ENCODE results near the gene SMIM28. TPM values are rescaled to one million over a fixed set of nuclear protein-coding genes. Genes with fewer than 3 reads are reported as not detected.
"Not testable (repeated sequence)": the region's sequence is repeated elsewhere in the genome, so short reads cannot be mapped to it uniquely, and the experiment has no call there.

SMIM28 gene
- total and polyA plus RNA-seq, 12 donors: not detected

GRCh38 chr6:138357928-138358327 lies 19.8 kb upstream of the SMIM28 start:
- TF ChIP-seq CTCF (IDR thresholded peaks at IDR 0.05): no peak
- WGBS, 2 donors: 93 to 96% methylated on average over 1 of the region's 1 CpG
- intact Hi-C loops (cut with DNase I): no loop called here

DNA sequence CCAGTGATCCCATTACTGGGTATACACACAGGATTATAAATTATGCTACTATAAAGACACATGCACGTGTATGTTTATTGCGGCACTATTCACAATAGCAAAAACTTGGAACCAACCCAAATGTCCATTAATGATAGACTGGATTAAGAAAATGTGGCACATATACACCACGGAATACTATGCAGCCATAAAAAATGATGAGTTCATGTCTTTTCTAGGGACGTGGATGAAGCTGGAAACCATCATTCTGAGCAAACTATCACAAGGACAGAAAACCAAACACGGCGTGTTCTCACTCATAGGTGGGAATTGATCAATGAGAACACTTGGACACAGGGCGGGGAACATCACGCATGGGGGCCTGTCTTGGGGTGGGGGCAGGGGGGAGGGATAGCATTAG lies 9.0 kb upstream of the SMIM28 start:
- ATAC-seq; H3K27ac ChIP-seq; H3K27me3 ChIP-seq; H3K9me3 ChIP-seq; DNase-seq; intact Hi-C loops (cut with DNase I); H3K36me3 ChIP-seq; H3K4me3 ChIP-seq: not testable (repeated sequence)
- peaks cover 0 to 19% (median 0%) of the 10 kb centered on the region in 9 donors for H3K4me1 ChIP-seq
- 95 to 96% methylated on average over 8 of the region's 8 CpGs for WGBS, 2 donors

More at GRCh38 chr6:138357928-138358327, 19.8 kb upstream of the SMIM28 start:
- Histone ChIP-seq H3K4me1 (no peaks in the 10 kb centered on the region), H3K36me3 (no peaks in the 10 kb centered on the region), H3K27me3 (no peaks in the 10 kb centered on the region), H3K27ac (no peak overlapping the region), H3K4me3 (no peak overlapping the region), H3K9me3 (peaks cover 0 to 3% (median 0%) of the 10 kb centered on the region in 11 donors)
- no peak for ATAC-seq
- DNase-seq: no peak

GRCh38 chr6:138370631-138371451 lies 6.9 kb upstream of the SMIM28 start:
- WGBS, 2 donors: 79 to 85% methylated on average over 9 of the region's 9 CpGs

DNA sequence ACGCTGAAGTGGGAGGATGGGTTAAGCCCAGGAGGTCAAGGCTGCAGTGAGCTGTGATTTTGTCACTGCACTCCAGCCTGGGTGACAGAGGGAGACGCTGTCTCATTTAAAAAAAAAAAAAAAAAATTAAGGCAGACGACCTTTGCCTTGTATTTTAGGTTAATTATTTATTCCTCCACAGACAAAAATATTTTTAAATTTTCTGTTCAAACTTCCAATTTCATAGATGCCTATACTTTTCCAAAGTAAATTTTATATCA lies 6.3 kb upstream of the SMIM28 start:
- ATAC-seq (no peak), DNase-seq (no peak)
- Histone ChIP-seq H3K4me1 (peaks cover 0 to 19% (median 0%) of the 10 kb centered on the region in 9 donors), H3K36me3 (no peaks in the 10 kb centered on the region), H3K4me3 (no peak overlapping the region), H3K27ac (no peak overlapping the region), H3K9me3 (peaks cover 0 to 5% (median 0%) of the 10 kb centered on the region in 11 donors), H3K27me3 (no peaks in the 10 kb centered on the region)
- intact Hi-C loops (cut with DNase I): no loop called here
- WGBS, 2 donors: 64 to 65% methylated on average over 3 of the region's 3 CpGs
- TF ChIP-seq CTCF (IDR thresholded peaks at IDR 0.05): no peak

More at GRCh38 chr6:138370631-138371451, 6.9 kb upstream of the SMIM28 start:
- no peaks in the 10 kb centered on the region for H3K27me3 ChIP-seq
- H3K36me3 ChIP-seq: no peaks in the 10 kb centered on the region
- no peak overlapping the region for H3K27ac ChIP-seq
- peaks cover 0 to 19% (median 0%) of the 10 kb centered on the region in 9 donors for H3K4me1 ChIP-seq
- no peak for DNase-seq
- H3K4me3 ChIP-seq: no peak overlapping the region
- TF ChIP-seq CTCF (IDR thresholded peaks at IDR 0.05): no peak
- intact Hi-C loops (cut with DNase I): no loop called here
- ATAC-seq: no peak
- H3K9me3 ChIP-seq: peaks cover 0 to 5% (median 0%) of the 10 kb centered on the region in 11 donors

DNA sequence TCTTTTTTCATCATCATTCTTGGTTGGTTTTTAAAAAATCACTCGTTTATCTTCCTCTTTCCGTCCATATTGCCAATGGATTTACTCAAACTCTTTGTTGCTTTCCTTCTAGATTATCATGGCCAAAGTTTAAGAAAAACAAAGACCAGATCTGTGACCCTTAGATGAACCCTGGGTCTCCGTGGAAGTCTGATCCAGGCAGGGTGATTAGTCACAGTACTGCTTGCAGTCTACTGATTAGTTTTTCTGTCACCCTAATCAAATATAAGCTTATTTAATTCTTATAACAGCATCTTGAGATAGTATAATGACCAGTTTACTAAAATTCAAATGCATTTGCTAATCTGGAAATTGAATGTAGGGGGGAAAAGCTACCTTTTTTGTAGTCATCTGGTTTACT lies 6.0 kb upstream of the SMIM28 start:
- ATAC-seq (no peak), DNase-seq (no peak)
- intact Hi-C loops (cut with DNase I): no loop called here
- no peak overlapping the region for H3K4me3 ChIP-seq
- H3K27ac ChIP-seq: no peak overlapping the region
- H3K27me3 ChIP-seq: no peaks in the 10 kb centered on the region
- TF ChIP-seq CTCF (IDR thresholded peaks at IDR 0.05): no peak
- peaks cover 0 to 19% (median 0%) of the 10 kb centered on the region in 9 donors for H3K4me1 ChIP-seq
- 45 to 51% methylated on average over 3 of the region's 3 CpGs for WGBS, 2 donors
- H3K9me3 ChIP-seq: peaks cover 0 to 5% (median 0%) of the 10 kb centered on the region in 11 donors
- no peaks in the 10 kb centered on the region for H3K36me3 ChIP-seq
